GM12878 (cell line): ENCODE data around the gene CHAC2. TPM values are rescaled to one million over a fixed set of nuclear protein-coding genes. Genes with fewer than 3 reads are reported as not detected.

Experiments
- ATAC-seq: fragments of 200-7000 bp; cut with Tn5 transposase; 3 replicates; pipeline ENCODE4 v1.9.1; 2020; ENCODE audit warnings: mild to moderate bottlenecking, moderate library complexity
- BruUV-seq: library from RNA; stranded (reverse); fragments of 400-500 nt; replicated peaks from 2 replicates; lab custom pipeline; 2021; lab: Mats Ljungman, UMichigan
- CTCF ChIA-PET: fragments of 300-600 bp; sonication (Branson Sonifier 250); formaldehyde crosslinking; extraction: SDS; loops from one replicate; lab custom pipeline; 2021; ENCODE audit warnings: inconsistent platforms; lab: Yijun Ruan, JAX
- POLR2A ChIA-PET: fragments of 350-600 bp; formaldehyde crosslinking; extraction: SDS; loops from one replicate; lab custom pipeline; 2021; ENCODE audit warnings: inconsistent platforms; lab: Charles Lee
- RAD21 ChIA-PET: fragments of 300-600 bp; sonication (Branson Sonifier 250); formaldehyde crosslinking; loops from one replicate; lab custom pipeline; 2023; ENCODE audit warnings: antibody characterized with exemption; ENCODE audit not compliant: unreplicated experiment; lab: Charles Lee
- SMC1A ChIA-PET: fragments of 300-600 bp; sonication (Branson Sonifier 250); formaldehyde crosslinking; loops from one replicate; lab custom pipeline; 2023; ENCODE audit not compliant: unreplicated experiment, uncharacterized antibody; lab: Charles Lee
- DNase-seq: peaks from one replicate; pipeline ENCODE4 v3.0.0-alpha.2; 2011; ENCODE audit warnings: low read depth, low spot score
- FAIRE-seq: peaks from 3 replicates; lab custom pipeline; 2011; peaks lifted over from hg19 to GRCh38; lab: Jason Lieb, UNC
- H2AFZ ChIP-seq: 2 replicates; pipeline ENCODE4 v1.6.0; 2011; ENCODE audit warnings: low read depth, low read length, control low read depth; ENCODE audit not compliant: control insufficient read depth
- H3K27ac ChIP-seq: 2 replicates; pipeline ENCODE4 v1.5.1; 2011; ENCODE audit warnings: control low read depth; ENCODE audit not compliant: control insufficient read depth, insufficient read depth
- H3K27me3 ChIP-seq, 2 experiments: replicated peaks in 1 of 2; 2 replicates each; pipeline versions ENCODE4 v1.6.0 to v1.6.1; 2011; ENCODE audit warnings: low read length in 1 of 2; ENCODE audit not compliant: control insufficient read depth in 2 of 2, insufficient read depth in 2 of 2
- H3K36me3 ChIP-seq, 2 experiments: 2 replicates each; pipeline ENCODE4 v1.5.1; 2011; ENCODE audit warnings: low read length in 1 of 2; ENCODE audit not compliant: control insufficient read depth in 2 of 2, insufficient read depth in 2 of 2
- H3K4me1 ChIP-seq: 2 replicates; pipeline ENCODE4 v1.6.1; 2011; ENCODE audit warnings: mild to moderate bottlenecking, low read length, moderate library complexity, mixed read lengths; ENCODE audit not compliant: control insufficient read depth, insufficient read depth
- H3K4me2 ChIP-seq: 2 replicates; pipeline ENCODE4 v1.6.0; 2011; ENCODE audit warnings: control low read depth; ENCODE audit not compliant: control insufficient read depth, insufficient read depth
- H3K4me3 ChIP-seq: fragments of 200-600 bp; sonication (generic); 2 replicates; pipeline ENCODE4 v1.5.1; 2016
- H3K79me2 ChIP-seq: 2 replicates; pipeline ENCODE4 v1.6.0; 2011; ENCODE audit warnings: low read length; ENCODE audit not compliant: control insufficient read depth, insufficient read depth
- H3K9ac ChIP-seq: 2 replicates; pipeline ENCODE4 v1.8.0; 2011; ENCODE audit warnings: low read length, control low read depth, mixed read lengths; ENCODE audit not compliant: control insufficient read depth, insufficient read depth
- H3K9me3 ChIP-seq: replicated peaks from 3 replicates; pipeline ENCODE4 v1.5.1; 2011; ENCODE audit warnings: mild to moderate bottlenecking, low read length; ENCODE audit not compliant: control insufficient read depth, insufficient read depth
- H4K20me1 ChIP-seq: 2 replicates; pipeline ENCODE4 v1.6.0; 2011; ENCODE audit not compliant: control insufficient read depth, insufficient read depth
- FOS ChIP-seq: IDR thresholded peaks from 3 replicates; pipeline ENCODE4 v1.6.1; 2011; ENCODE audit warnings: borderline replicate concordance; ENCODE audit not compliant: insufficient read length; ENCODE audit errors: extremely low read depth
- PKNOX1 ChIP-seq: fragments of 450-650 bp; IDR thresholded peaks from 2 replicates; pipeline ENCODE4 v1.6.1; 2016; ENCODE audit warnings: mild to moderate bottlenecking
- PRDM15 ChIP-seq: fragments of 450-650 bp; formaldehyde crosslinking; IDR thresholded peaks from 2 replicates; pipeline ENCODE4 v1.4.0; 2020; ENCODE audit warnings: mild to moderate bottlenecking, moderate library complexity
- SPI1 ChIP-seq: IDR thresholded peaks from 2 replicates; pipeline ENCODE4 v1.6.1; 2011; ENCODE audit warnings: low read depth, mild to moderate bottlenecking, low read length, moderate library complexity, borderline replicate concordance; ENCODE audit not compliant: insufficient read depth
- WGBS: methylation state at CpG from one replicate; pipeline ENCODE4 v1.1.6; 2016; ENCODE audit warnings: low lambda C conversion rate; ENCODE audit not compliant: insufficient replicate concordance, insufficient coverage; ENCODE audit errors: missing lambda C conversion rate; 5-methylcytosine and 5-hydroxymethylcytosine counted together
- in situ Hi-C: fragments of 300-500 bp; cut with MboI; formaldehyde crosslinking; loops from 9 replicates; pipeline ENCODE4 v1.14.3; 2018; ENCODE audit warnings: mixed read lengths
- intact Hi-C: fragments of 100-400 bp; cut with micrococcal nuclease; formaldehyde crosslinking; loops from one replicate; pipeline ENCODE4 v1.14.2; 2022; ENCODE audit not compliant: unreplicated experiment
- polyA plus RNA-seq, 11 experiments: library from polyadenylated mRNA; depleted of rRNA in 4 of 11; unstranded in 6 of 11; stranded (reverse) in 5 of 11; fragments of >200 nt; fragmentation: Nextera tagmentation in 4 of 11; fragmentation: Illumina TruSeq in 1 of 11; extraction: Ambion mirVana in 4 of 11; extraction: Trizol in 1 of 11; gene quantifications; 1 replicate in 1 of 11; 2 replicates in 10 of 11; pipeline versions ENCODE4 v1.2.1 to v1.2.3, GENCODE V29; 2011 to 2016; ENCODE audit warnings: inconsistent platforms in 2 of 11, missing spikeins in 2 of 11, low read depth in 1 of 11
- total RNA-seq, 4 experiments: library from RNA; depleted of rRNA in 3 of 4; stranded (reverse); fragments of >200 nt in 3 of 4; fragmentation: Illumina TruSeq in 1 of 4; extraction: Trizol in 1 of 4; gene quantifications; 2 replicates each; pipeline versions ENCODE4 v1.2.1 to v1.2.3, GENCODE V29; 2013 to 2021

Gene CHAC2
- total and polyA plus RNA-seq, 10 of the 15 experiments (the other 5 are each of a cell fraction or from before 2014, with no cell fraction given), result 11.0 to 67.6 (median 25.0) TPM

DNA sequence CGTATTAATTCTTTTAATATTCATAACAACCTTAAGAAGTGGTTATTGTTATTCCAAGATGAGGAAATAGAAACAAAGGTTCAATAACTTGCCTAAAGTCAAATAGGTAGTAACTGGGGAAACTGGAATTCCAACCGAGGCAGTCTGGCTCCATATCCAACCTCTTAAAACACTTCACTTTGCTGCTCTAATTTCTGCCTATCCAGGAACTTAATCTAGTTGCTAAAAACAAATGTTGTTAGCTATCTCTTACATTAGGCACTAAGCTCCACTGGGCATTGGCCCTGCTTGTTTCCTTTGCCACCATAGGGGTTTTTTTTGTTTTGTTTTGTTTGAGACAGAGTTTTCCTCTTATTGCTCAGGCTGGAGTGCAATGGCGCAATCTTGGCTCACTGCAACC lies 44.0 kb downstream of the CHAC2 start:
- ChIA-PET POLR2A (no interaction called here), SMC1A (interaction anchor here (0.5 kb wide), 1 partner anchor 22 kb away, joined by 5 read pairs; no protein-coding TSS in a partner anchor), CTCF (no interaction called here), RAD21 (no interaction called here)
- Histone ChIP-seq H3K9ac (no peak overlapping the region), H3K79me2 (no peaks in the 10 kb centered on the region), H3K27me3 (no peaks in the 10 kb centered on the region), H3K4me1 (no peaks in the 10 kb centered on the region), H3K4me3 (no peak overlapping the region), H3K36me3 (peaks cover 0 to 4% of the 10 kb centered on the region in 2 experiments; a peak in 2 of 4 replicates), H2AFZ (no peak overlapping the region), H3K27ac (no peak overlapping the region), H3K9me3 (no peaks in the 10 kb centered on the region), H4K20me1 (no peaks in the 10 kb centered on the region), H3K4me2 (no peak overlapping the region)
- intact Hi-C loops, result no loop called here
- 97% methylated on average over 3 of the region's 3 CpGs for WGBS
- in situ Hi-C loops, result no loop called here
- FAIRE-seq (no peak), ATAC-seq (no peak), DNase-seq (no peak)
- BruUV-seq, result no TSS peak
- TF ChIP-seq FOS (no peak), SPI1 (no peak), PRDM15 (no peak), PKNOX1 (no peak)
